NB4 (cell line): ENCODE measurements around the gene CTNND2.

Source experiments
- CTCF ChIP-seq: IDR thresholded peaks from one replicate; pipeline ENCODE4 v1.5.1; 2012; ENCODE audit warnings: low read depth, low read length
- MAX ChIP-seq: IDR thresholded peaks from 2 replicates; pipeline ENCODE4 v1.6.1; 2011; ENCODE audit warnings: low read depth, low read length
- MYC ChIP-seq: IDR thresholded peaks from 2 replicates; pipeline ENCODE4 v1.6.1; 2011; ENCODE audit warnings: low read depth, low read length
- POLR2A ChIP-seq: IDR thresholded peaks from 2 replicates; pipeline ENCODE4 v1.6.1; 2011; ENCODE audit warnings: mild to moderate bottlenecking; ENCODE audit not compliant: insufficient read length; ENCODE audit errors: extremely low read depth

GRCh38 chr5:11043881-11044280 is 860.4 kb downstream of the CTNND2 start:
- no peak for TF ChIP-seq CTCF
- no peak for TF ChIP-seq POLR2A
- TF ChIP-seq MAX = no peak
- no peak for TF ChIP-seq MYC
